DMS153 treated with DMSO at 0.1 percent for 48 hours (cell line): ENCODE results near the gene SIRT6.
A peak's percentile ranks its signal among the peaks of the same experiment; 100 is the strongest.
"Not testable (repeated sequence)": the region's sequence is repeated elsewhere in the genome, so short reads cannot be mapped to it uniquely, and the experiment has no call there.

Experiments
- DNase-seq: peaks from one replicate; lab custom pipeline; 2025; ENCODE audit not compliant: unreplicated experiment; lab: John Stamatoyannopoulos, UW

Gene SIRT6

GRCh38 chr19:4200940-4201542, 18.7 kb upstream of the SIRT6 start:
- DNase-seq: no peak

- DNase-seq: no peak
These were observed 17.4 kb upstream of the SIRT6 start for GRCh38 chr19:4199699-4200293.

GRCh38 chr19:4198467-4199126, 16.2 kb upstream of the SIRT6 start:
- DNase-seq: no peak

GRCh38 chr19:4197625-4198466, 15.5 kb upstream of the SIRT6 start:
- DNase-seq: no peak

- DNase-seq: no peak
These were observed 14.9 kb upstream of the SIRT6 start for GRCh38 chr19:4197228-4197624.

GRCh38 chr19:4196587-4197148, 14.3 kb upstream of the SIRT6 start:
- no peak for DNase-seq

GRCh38 chr19:4196009-4196408, 13.6 kb upstream of the SIRT6 start:
- no peak for DNase-seq

- no peak for DNase-seq
These were observed 12.0 kb upstream of the SIRT6 start for GRCh38 chr19:4194353-4194752.

GRCh38 chr19:4192537-4192936, 10.2 kb upstream of the SIRT6 start:
- DNase-seq: not testable (repeated sequence)

- no peak for DNase-seq
These were observed 7.3 kb upstream of the SIRT6 start for GRCh38 chr19:4189641-4190040.

GRCh38 chr19:4187313-4188122, 5.2 kb upstream of the SIRT6 start:
- no peak for DNase-seq

GRCh38 chr19:4186087-4186993, 4.0 kb upstream of the SIRT6 start:
- DNase-seq: peak; percentile 12

- DNase-seq: no peak
These were observed 3.2 kb upstream of the SIRT6 start for GRCh38 chr19:4185413-4186086.

GRCh38 chr19:4184718-4185352, 2.5 kb upstream of the SIRT6 start:
- no peak for DNase-seq

GRCh38 chr19:4183967-4184717, 1.8 kb upstream of the SIRT6 start:
- peak; percentile 20 for DNase-seq

GRCh38 chr19:4181053-4181508, 1.3 kb downstream of the SIRT6 start:
- no peak for DNase-seq

GRCh38 chr19:4178990-4179389, 3.4 kb downstream of the SIRT6 start:
- DNase-seq: no peak

- no peak for DNase-seq
These were observed 5.2 kb downstream of the SIRT6 start for GRCh38 chr19:4177146-4177545.
